Kidney (tissue), 14 donors: ENCODE measurements around the gene PTBP3. TPM values are rescaled to one million over a fixed set of nuclear protein-coding genes. Genes with fewer than 3 reads are reported as not detected.
A peak's percentile ranks its signal among the peaks of the same experiment; 100 is the strongest.
"Not testable (repeated sequence)": the region's sequence is repeated elsewhere in the genome, so short reads cannot be mapped to it uniquely, and the experiment has no call there.

ENCODE experiments used
- DNase-seq, 5 donors: peaks; one replicate each; pipeline ENCODE4 v3.0.0-alpha.2; 2013 to 2020
- FAIRE-seq: peaks from 2 replicates; lab custom pipeline; 2012; peaks lifted over from hg19 to GRCh38; lab: Jason Lieb, UNC
- H3K27ac ChIP-seq, 2 donors: one replicate each; pipeline ENCODE4 v1.7.0; 2013; ENCODE audit warnings: low read depth in 2 of 2, low read length in 2 of 2, inconsistent platforms in 1 of 2
- H3K27me3 ChIP-seq: one replicate; pipeline ENCODE4 v1.7.1; 2013; ENCODE audit warnings: low read length, inconsistent platforms; ENCODE audit not compliant: control insufficient read depth, insufficient read depth
- H3K36me3 ChIP-seq, 3 donors: one replicate each; pipeline versions ENCODE4 v1.7.0 to v1.7.1; 2013; ENCODE audit warnings: low read length in 3 of 3, control low read depth in 1 of 3, inconsistent platforms in 1 of 3; ENCODE audit not compliant: insufficient read depth in 3 of 3, control insufficient read depth in 2 of 3
- H3K4me1 ChIP-seq, 3 donors: one replicate each; pipeline versions ENCODE4 v1.7.0 to v1.7.1; 2013; ENCODE audit warnings: low read length in 3 of 3, inconsistent platforms in 1 of 3, low read depth in 1 of 3; ENCODE audit not compliant: control insufficient read depth in 2 of 3, insufficient read depth in 2 of 3
- H3K4me3 ChIP-seq, 3 donors: one replicate each; pipeline versions ENCODE4 v1.7.0 to v1.8.1; 2013; ENCODE audit warnings: low read length in 3 of 3, control low read depth in 1 of 3, inconsistent platforms in 1 of 3
- H3K9ac ChIP-seq, 3 donors: one replicate each; pipeline versions ENCODE4 v1.7.0 to v1.7.1; 2013; ENCODE audit warnings: low read length in 3 of 3, control low read depth in 1 of 3, inconsistent platforms in 1 of 3
- H3K9me3 ChIP-seq, 3 donors: one replicate each; pipeline versions ENCODE4 v1.7.0 to v1.7.1; 2013; ENCODE audit warnings: low read length in 3 of 3, control low read depth in 1 of 3, inconsistent platforms in 1 of 3; ENCODE audit not compliant: control insufficient read depth in 2 of 3, insufficient read depth in 1 of 3
- intact Hi-C: fragments of 100-400 bp; cut with DNase I; formaldehyde crosslinking; loops from one replicate; pipeline ENCODE4 v1.11.1; 2022
- polyA plus RNA-seq: library from polyadenylated mRNA; stranded (reverse); fragments of 350-450 nt; fragmentation: Illumina TruSeq; extraction: RNeasy Lipid Tissue Mini Kit (QIAGEN cat#74804); gene quantifications from one replicate; pipeline ENCODE4 v1.2.3, GENCODE V29; 2014; ENCODE audit warnings: low read depth, low replicate concordance; ENCODE audit not compliant: insufficient read depth
- total RNA-seq: library from RNA; stranded (reverse); fragmentation: NEBNext Ultra II Directional; extraction: Animal tissue kit (Norgen Biotek cat#: 25700); gene quantifications from one replicate; pipeline ENCODE4 v1.2.1, GENCODE V29; 2021
- TF ChIP-seq, protein P1 (sequence below): IDR thresholded peaks from 3 replicates; pipeline ENCODE4 v1.5.1; 2012; ENCODE audit warnings: mild to moderate bottlenecking, moderate library complexity, borderline replicate concordance; ENCODE audit not compliant: insufficient read depth; ENCODE audit errors: extremely low read depth
- donor health status: control.
- donor health status: control.
- donor health status: control.
- donor health status: control.
- donor health status: control.
- donor health status: DM: yes; HTN: yes; CAD: no.
- donor health status: Normal renal cell carcinoma (clear cell type).

The PTBP3 gene
- total and polyA plus RNA-seq, 2 donors from 2014 or later, result 14.0 to 86.6 TPM

DNA sequence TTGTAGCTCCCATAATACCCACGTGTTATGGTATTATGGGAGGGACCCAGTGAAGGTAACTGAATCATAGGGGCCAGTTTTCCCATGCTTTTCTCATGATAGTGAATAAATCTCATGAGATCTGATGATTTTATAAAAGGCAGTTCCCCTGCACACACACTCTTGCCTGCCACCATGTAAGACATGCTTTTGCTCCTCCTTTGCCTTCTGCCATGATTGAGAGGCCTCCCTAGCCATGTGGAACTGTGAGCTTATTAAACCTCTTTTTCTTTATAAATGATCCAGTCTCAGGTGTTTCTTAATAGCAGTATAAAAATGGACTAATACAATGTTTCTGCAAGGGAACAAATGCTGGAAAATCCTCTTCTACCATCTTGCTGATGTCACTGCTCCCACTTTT is 36.4 kb upstream of the PTBP3 start:
- TF ChIP-seq, protein P1, sequence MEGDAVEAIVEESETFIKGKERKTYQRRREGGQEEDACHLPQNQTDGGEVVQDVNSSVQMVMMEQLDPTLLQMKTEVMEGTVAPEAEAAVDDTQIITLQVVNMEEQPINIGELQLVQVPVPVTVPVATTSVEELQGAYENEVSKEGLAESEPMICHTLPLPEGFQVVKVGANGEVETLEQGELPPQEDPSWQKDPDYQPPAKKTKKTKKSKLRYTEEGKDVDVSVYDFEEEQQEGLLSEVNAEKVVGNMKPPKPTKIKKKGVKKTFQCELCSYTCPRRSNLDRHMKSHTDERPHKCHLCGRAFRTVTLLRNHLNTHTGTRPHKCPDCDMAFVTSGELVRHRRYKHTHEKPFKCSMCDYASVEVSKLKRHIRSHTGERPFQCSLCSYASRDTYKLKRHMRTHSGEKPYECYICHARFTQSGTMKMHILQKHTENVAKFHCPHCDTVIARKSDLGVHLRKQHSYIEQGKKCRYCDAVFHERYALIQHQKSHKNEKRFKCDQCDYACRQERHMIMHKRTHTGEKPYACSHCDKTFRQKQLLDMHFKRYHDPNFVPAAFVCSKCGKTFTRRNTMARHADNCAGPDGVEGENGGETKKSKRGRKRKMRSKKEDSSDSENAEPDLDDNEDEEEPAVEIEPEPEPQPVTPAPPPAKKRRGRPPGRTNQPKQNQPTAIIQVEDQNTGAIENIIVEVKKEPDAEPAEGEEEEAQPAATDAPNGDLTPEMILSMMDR, result no peak
- FAIRE-seq (no peak), DNase-seq (no peak)
- H3K36me3 ChIP-seq, result no peaks in the 10 kb centered on the region
- no peak overlapping the region for H3K4me3 ChIP-seq
- no peaks in the 10 kb centered on the region for H3K4me1 ChIP-seq
- no peaks in the 10 kb centered on the region for H3K9me3 ChIP-seq
- no peaks in the 10 kb centered on the region for H3K27me3 ChIP-seq
- no peak overlapping the region for H3K27ac ChIP-seq
- no peak overlapping the region for H3K9ac ChIP-seq
- intact Hi-C loops, result no loop called here

DNA sequence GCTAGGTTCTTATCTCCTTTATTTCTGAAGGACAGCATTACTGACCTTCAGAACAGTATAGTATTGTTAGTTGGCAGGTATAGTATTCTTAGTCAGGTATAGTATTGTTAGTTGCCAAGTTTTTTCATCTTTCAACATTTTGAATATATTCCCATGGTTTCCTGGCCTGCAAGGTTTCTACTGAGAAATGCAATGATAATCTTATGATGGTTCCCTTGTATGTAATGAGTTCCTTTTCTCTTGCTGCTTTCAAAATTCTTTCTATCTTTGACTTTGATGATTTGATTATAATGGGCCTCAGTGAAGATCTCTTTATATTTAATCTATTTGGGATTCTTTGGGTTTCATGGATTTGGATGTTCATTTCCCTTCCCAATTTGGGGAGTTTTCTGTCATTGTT is 34.0 kb upstream of the PTBP3 start:
- FAIRE-seq (no peak), DNase-seq (no peak)
- TF ChIP-seq, protein P1, result no peak
- Histone ChIP-seq H3K9me3 (no peaks in the 10 kb centered on the region), H3K36me3 (no peaks in the 10 kb centered on the region), H3K9ac (no peak overlapping the region), H3K27me3 (no peaks in the 10 kb centered on the region), H3K4me1 (no peaks in the 10 kb centered on the region), H3K27ac (no peak overlapping the region), H3K4me3 (no peak overlapping the region)
- intact Hi-C loops, result no loop called here

DNA sequence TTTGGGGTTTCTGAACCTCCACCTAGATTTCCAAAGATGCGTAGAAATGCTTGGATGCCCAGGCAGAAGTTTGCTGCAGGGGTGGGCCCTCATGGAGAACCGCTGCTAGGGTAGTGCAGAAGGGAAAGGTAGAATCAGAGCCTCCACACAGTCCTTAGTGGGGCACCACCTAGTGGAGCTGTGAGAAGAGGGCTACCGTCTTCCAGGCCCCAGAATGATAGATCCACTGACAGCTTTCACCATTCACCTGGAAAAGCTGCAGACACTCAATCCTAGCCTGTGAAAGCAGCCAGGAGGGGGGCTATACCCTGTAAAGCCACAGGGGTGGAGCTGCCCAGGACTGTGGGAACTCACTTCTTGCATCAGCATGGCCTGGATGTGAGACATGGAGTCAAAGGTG is 33.2 kb upstream of the PTBP3 start:
- intact Hi-C loops, result no loop called here
- DNase-seq (no peak), FAIRE-seq (no peak)
- no peaks in the 10 kb centered on the region for H3K9me3 ChIP-seq
- no peak overlapping the region for H3K9ac ChIP-seq
- TF ChIP-seq, protein P1, result peak; percentile 16
- no peaks in the 10 kb centered on the region for H3K4me1 ChIP-seq
- no peak overlapping the region for H3K4me3 ChIP-seq
- no peaks in the 10 kb centered on the region for H3K27me3 ChIP-seq
- no peak overlapping the region for H3K27ac ChIP-seq
- H3K36me3 ChIP-seq, result no peaks in the 10 kb centered on the region

DNA sequence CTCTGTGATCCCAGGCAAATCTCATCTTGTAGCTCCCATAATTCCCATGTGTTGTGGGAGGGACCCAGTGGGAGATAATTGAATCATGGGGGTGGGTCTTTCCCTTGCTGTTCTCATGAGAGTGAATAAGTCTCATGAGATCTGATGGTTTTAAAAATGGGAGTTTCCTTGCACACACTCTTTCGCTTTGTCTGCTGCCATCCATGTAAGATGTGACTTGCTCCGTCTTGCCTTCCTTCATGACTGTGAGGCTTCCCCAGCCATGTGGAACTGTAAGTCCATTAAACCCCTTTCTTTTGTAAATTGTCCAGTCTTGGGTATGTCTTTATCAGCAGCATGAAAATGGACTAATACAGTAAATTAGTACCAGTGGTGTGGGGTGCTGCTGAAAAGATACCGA is 31.8 kb upstream of the PTBP3 start:
- H3K9me3 ChIP-seq, H3K4me1 ChIP-seq, H3K36me3 ChIP-seq, FAIRE-seq, H3K4me3 ChIP-seq, H3K27me3 ChIP-seq, H3K27ac ChIP-seq, intact Hi-C loops, DNase-seq, H3K9ac ChIP-seq: not testable (repeated sequence)
